Measurements from ENCODE around the gene PNCK. TPM values are rescaled to one million over a fixed set of nuclear protein-coding genes. Genes with fewer than 3 reads are reported as not detected.

Gene PNCK
- total and polyA plus RNA-seq, 2 experiments from 2014 or later: not detected

GRCh38 chrX:153645921-153646488 is 27.6 kb downstream of the PNCK start:
- 74 to 88% methylated on average over 5 to 10 of the region's 10 CpGs for WGBS, 2 experiments (ENCODE audit: low coverage in 1 of 2, low lambda C conversion rate in 2 of 2, missing lambda C conversion rate in 2 of 2)
- H3K4me2 ChIP-seq (ENCODE audit: unreplicated experiment): no peak overlapping the region
- in situ Hi-C loops (cut with MboI): no loop called here
- H3K4me1 ChIP-seq (ENCODE audit: insufficient read depth): no peaks in the 10 kb centered on the region
- H3K27me3 ChIP-seq (replicated peaks; ENCODE audit: insufficient read depth): peaks cover 20% of the 10 kb centered on the region; the same call in 1 of the 2 replicates
- H2AFZ ChIP-seq: no peak overlapping the region
- no peaks in the 10 kb centered on the region for H3F3A ChIP-seq (ENCODE audit: insufficient read depth)
- no peaks in the 10 kb centered on the region for H3K9me3 ChIP-seq (ENCODE audit: low read depth)
- no peak overlapping the region for H3K27ac ChIP-seq
- H3K36me3 ChIP-seq (ENCODE audit: low read depth): no peaks in the 10 kb centered on the region
- no peak for DNase-seq
- H3K79me2 ChIP-seq (ENCODE audit: insufficient read depth): no peaks in the 10 kb centered on the region
- H3K9ac ChIP-seq: no peak overlapping the region
- no peaks in the 10 kb centered on the region for H3K9me2 ChIP-seq (ENCODE audit: insufficient read depth)
- no peak for TF ChIP-seq EZH2 (IDR thresholded peaks at IDR 0.05; ENCODE audit: insufficient read depth, poor library complexity, severe bottlenecking)
- no peak for TF ChIP-seq EZH2phosphoT487 (IDR thresholded peaks at IDR 0.05; ENCODE audit: insufficient read depth, low read depth)
- no peak overlapping the region for H3K4me3 ChIP-seq
- no peaks in the 10 kb centered on the region for H4K20me1 ChIP-seq (ENCODE audit: insufficient read depth)

- H4K20me1 ChIP-seq (ENCODE audit: insufficient read depth): no peaks in the 10 kb centered on the region
- peaks cover 20% of the 10 kb centered on the region; the same call in 1 of the 2 replicates for H3K27me3 ChIP-seq (replicated peaks; ENCODE audit: insufficient read depth)
- in situ Hi-C loops (cut with MboI): no loop called here
- H3K9me2 ChIP-seq (ENCODE audit: insufficient read depth): no peaks in the 10 kb centered on the region
- H3K27ac ChIP-seq: no peak overlapping the region
- H3K36me3 ChIP-seq (ENCODE audit: low read depth): no peaks in the 10 kb centered on the region
- H3K4me1 ChIP-seq (ENCODE audit: insufficient read depth): no peaks in the 10 kb centered on the region
- no peak overlapping the region for H3K4me2 ChIP-seq (ENCODE audit: unreplicated experiment)
- H3K4me3 ChIP-seq: no peak overlapping the region
- TF ChIP-seq EZH2 (IDR thresholded peaks at IDR 0.05; ENCODE audit: insufficient read depth, poor library complexity, severe bottlenecking): no peak
- TF ChIP-seq EZH2phosphoT487 (IDR thresholded peaks at IDR 0.05; ENCODE audit: insufficient read depth, low read depth): no peak
- DNase-seq: no peak
- WGBS, 2 experiments (ENCODE audit: low coverage in 1 of 2, low lambda C conversion rate in 2 of 2, missing lambda C conversion rate in 2 of 2): 28 to 63% methylated on average over 3 to 5 of the region's 6 CpGs
- H3K9me3 ChIP-seq (ENCODE audit: low read depth): no peaks in the 10 kb centered on the region
- no peak overlapping the region for H3K9ac ChIP-seq
- H3K79me2 ChIP-seq (ENCODE audit: insufficient read depth): no peaks in the 10 kb centered on the region
- no peak overlapping the region for H2AFZ ChIP-seq
- no peaks in the 10 kb centered on the region for H3F3A ChIP-seq (ENCODE audit: insufficient read depth)
These were observed 28.5 kb downstream of the PNCK start for GRCh38 chrX:153645151-153645550.

GRCh38 chrX:153644356-153645125 is 29.1 kb downstream of the PNCK start:
- H3K27me3 ChIP-seq (replicated peaks; ENCODE audit: insufficient read depth): peaks cover 20% of the 10 kb centered on the region; the same call in 1 of the 2 replicates
- no peak overlapping the region for H3K4me3 ChIP-seq
- in situ Hi-C loops (cut with MboI): no loop called here

GRCh38 chrX:153643431-153644351 is 29.9 kb downstream of the PNCK start:
- H4K20me1 ChIP-seq (ENCODE audit: insufficient read depth): no peaks in the 10 kb centered on the region
- peak overlapping the region; percentile 42 for H3K4me2 ChIP-seq (ENCODE audit: unreplicated experiment)
- 3% methylated on average over 11 to 40 of the region's 84 CpGs for WGBS, 2 experiments (ENCODE audit: low coverage in 1 of 2, low lambda C conversion rate in 2 of 2, missing lambda C conversion rate in 2 of 2)
- H3K9me3 ChIP-seq (ENCODE audit: low read depth): no peaks in the 10 kb centered on the region
- H3F3A ChIP-seq (ENCODE audit: insufficient read depth): no peaks in the 10 kb centered on the region
- no peaks in the 10 kb centered on the region for H3K9me2 ChIP-seq (ENCODE audit: insufficient read depth)
- H3K9ac ChIP-seq: no peak overlapping the region
- H3K27ac ChIP-seq: no peak overlapping the region
- H3K36me3 ChIP-seq (ENCODE audit: low read depth): no peaks in the 10 kb centered on the region
- TF ChIP-seq EZH2 (IDR thresholded peaks at IDR 0.05; ENCODE audit: insufficient read depth, poor library complexity, severe bottlenecking) (no peak), EZH2phosphoT487 (IDR thresholded peaks at IDR 0.05; ENCODE audit: insufficient read depth, low read depth) (no peak)
- in situ Hi-C loops (cut with MboI): no loop called here
- DNase-seq: peak; percentile 41
- H2AFZ ChIP-seq: no peak overlapping the region; the same call in 1 of the 2 replicates
- peak overlapping the region; percentile 53 for H3K4me3 ChIP-seq
- H3K4me1 ChIP-seq (ENCODE audit: insufficient read depth): no peaks in the 10 kb centered on the region
- H3K79me2 ChIP-seq (ENCODE audit: insufficient read depth): no peaks in the 10 kb centered on the region
- peaks cover 20% of the 10 kb centered on the region; the same call in 1 of the 2 replicates for H3K27me3 ChIP-seq (replicated peaks; ENCODE audit: insufficient read depth)

More at GRCh38 chrX:153644356-153645125, 29.1 kb downstream of the PNCK start:
- Histone ChIP-seq H2AFZ (no peak overlapping the region), H3F3A (ENCODE audit: insufficient read depth) (no peaks in the 10 kb centered on the region), H3K4me2 (ENCODE audit: unreplicated experiment) (no peak overlapping the region), H3K79me2 (ENCODE audit: insufficient read depth) (no peaks in the 10 kb centered on the region), H3K36me3 (ENCODE audit: low read depth) (no peaks in the 10 kb centered on the region), H4K20me1 (ENCODE audit: insufficient read depth) (no peaks in the 10 kb centered on the region), H3K9me3 (ENCODE audit: low read depth) (no peaks in the 10 kb centered on the region), H3K9ac (no peak overlapping the region), H3K9me2 (ENCODE audit: insufficient read depth) (no peaks in the 10 kb centered on the region), H3K27ac (no peak overlapping the region), H3K4me1 (ENCODE audit: insufficient read depth) (no peaks in the 10 kb centered on the region)
- 1 to 2% methylated on average over 12 to 13 of the region's 46 CpGs for WGBS, 2 experiments (ENCODE audit: low coverage in 1 of 2, low lambda C conversion rate in 2 of 2, missing lambda C conversion rate in 2 of 2)
- no peak for DNase-seq
- TF ChIP-seq EZH2phosphoT487 (IDR thresholded peaks at IDR 0.05; ENCODE audit: insufficient read depth, low read depth) (no peak), EZH2 (IDR thresholded peaks at IDR 0.05; ENCODE audit: insufficient read depth, poor library complexity, severe bottlenecking) (no peak)
